Activated CD8-positive, alpha-beta T cell treated with anti-CD3 and anti-CD28 coated beads for 36 hours (primary cell): ENCODE measurements around the gene FRMD5. TPM values are rescaled to one million over a fixed set of nuclear protein-coding genes. Genes with fewer than 3 reads are reported as not detected.
A peak's percentile ranks its signal among the peaks of the same experiment; 100 is the strongest.

Source experiments
- ATAC-seq: fragments of 200-7000 bp; cut with Tn5 transposase; one replicate; pipeline ENCODE4 v1.10.0; 2021; ENCODE audit warnings: mild to moderate bottlenecking, moderate library complexity
- CTCF ChIA-PET: fragments of 350-600 bp; sonication (Branson Sonifier 250); formaldehyde crosslinking; loops from one replicate; lab custom pipeline; 2021; ENCODE audit warnings: antibody characterized with exemption; lab: Charles Lee
- POLR2A ChIA-PET: fragments of 350-600 bp; sonication (Branson Sonifier 250); formaldehyde crosslinking; loops from one replicate; lab custom pipeline; 2021; ENCODE audit warnings: antibody characterized with exemption; lab: Charles Lee
- DNase-seq: peaks from one replicate; pipeline ENCODE4 v3.0.0-alpha.2; 2020
- H3K27ac Mint-ChIP-seq: one replicate; pipeline ENCODE4 v1.8.0; 2021; ENCODE audit warnings: mild to moderate bottlenecking, mixed read lengths
- H3K27me3 Mint-ChIP-seq: one replicate; pipeline ENCODE4 v1.8.0; 2021; ENCODE audit warnings: mixed read lengths
- H3K36me3 Mint-ChIP-seq: one replicate; pipeline ENCODE4 v1.8.0; 2021; ENCODE audit warnings: low read depth, mixed read lengths
- H3K4me1 Mint-ChIP-seq: one replicate; pipeline ENCODE4 v1.8.0; 2021; ENCODE audit warnings: low read depth, mixed read lengths
- H3K4me3 Mint-ChIP-seq: one replicate; pipeline ENCODE4 v1.8.0; 2021; ENCODE audit warnings: mild to moderate bottlenecking, moderate library complexity, mixed read lengths
- H3K9me3 Mint-ChIP-seq: one replicate; pipeline ENCODE4 v1.8.0; 2021; ENCODE audit warnings: mixed read lengths
- CTCF ChIP-seq: fragments of 200-600 bp; IDR thresholded peaks from one replicate; pipeline ENCODE4 v1.8.0; 2022; ENCODE audit warnings: antibody characterized with exemption, mild to moderate bottlenecking
- intact Hi-C: fragments of 100-400 bp; cut with micrococcal nuclease; formaldehyde crosslinking; loops from one replicate; pipeline ENCODE4 v1.10.0; 2022
- total RNA-seq, 2 experiments: library from RNA; stranded (reverse); gene quantifications; one replicate each; pipeline ENCODE4 v1.2.3, GENCODE V29; 2021

The FRMD5 gene
- total RNA-seq, 2 experiments from 2014 or later, result 0.23 to 0.25 TPM

- peak within 1 kb of the TSS; percentile 94 for H3K4me3 Mint-ChIP-seq
- POLR2A ChIA-PET, result interaction anchor here (0.5 to 6.1 kb wide), 14 partner anchors 8 to 78 kb away, joined by 3 to 37 read pairs (median 4); partner anchors contain the start of genes ELL3, HYPK, PDIA3 and SERF2
- H3K36me3 Mint-ChIP-seq, result peaks cover 52% of the 10 kb centered on the region
- DNase-seq, result peak; percentile 95
- H3K27me3 Mint-ChIP-seq, result no peaks in the 10 kb centered on the region
- ATAC-seq, result peak; percentile 84
- no peaks in the 10 kb centered on the region for H3K9me3 Mint-ChIP-seq
- H3K27ac Mint-ChIP-seq, result peak within 1 kb of the TSS; percentile 99
- H3K4me1 Mint-ChIP-seq, result peaks cover 49% of the 10 kb centered on the region
- TF ChIP-seq CTCF, result no peak
- intact Hi-C loops, result no loop called here
- CTCF ChIA-PET, result interaction anchor here (0.6 to 1.2 kb wide), 5 partner anchors 15 to 56 kb away, joined by 3 to 4 read pairs (median 3); partner anchors contain the start of genes ELL3 and SERF2
These were observed 370.5 kb downstream of the FRMD5 start, which contains the start of gene MFAP1 for GRCh38 chr15:43824302-43825246. TSS of gene MFAP1 (minus strand) at chr15:43824690. CDS start at chr15:43824569, 121 bp downstream.

- TF ChIP-seq CTCF, result no peak
- intact Hi-C loops, result no loop called here
- ATAC-seq (no peak), DNase-seq (no peak)
- ChIA-PET CTCF (no interaction called here), POLR2A (interaction anchor here (0.7 to 3.7 kb wide), 4 partner anchors 12 to 29 kb away, joined by 4 to 14 read pairs (median 5); partner anchors contain the start of genes HYPK, SERF2 and SERINC4)
- no peaks in the 10 kb centered on the region for H3K27me3 Mint-ChIP-seq
- H3K4me3 Mint-ChIP-seq, result peak overlapping the region; percentile 25
- no peak overlapping the region for H3K27ac Mint-ChIP-seq
- peaks cover 42% of the 10 kb centered on the region for H3K4me1 Mint-ChIP-seq
- no peaks in the 10 kb centered on the region for H3K9me3 Mint-ChIP-seq
- H3K36me3 Mint-ChIP-seq, result peaks cover 40% of the 10 kb centered on the region
These were observed 373.6 kb downstream of the FRMD5 start for GRCh38 chr15:43821505-43821904.

Other genes starting within 250 kb of the FRMD5 start
- 10 to 100 TPM; 23.5 to 24.7 TPM for gene GOLM2, start 93.4 kb upstream of the FRMD5 start, total RNA-seq
- gene CTDSPL2, start 232.4 kb upstream of the FRMD5 start, total RNA-seq, result 10 to 100 TPM; 74.3 to 75.1 TPM